T47D (cell line): ENCODE results near the gene MED9.

Experiments
- DNase-seq, 2 experiments: peaks; one replicate each; pipeline versions ENCODE4 v3.0.0 to v3.0.0-alpha.2; 2011 to 2012; ENCODE audit warnings: low read depth in 1 of 2, low spot score in 1 of 2
- JUND ChIP-seq: IDR thresholded peaks from 2 replicates; pipeline ENCODE4 v1.6.1; 2012; ENCODE audit warnings: low read depth
- in situ Hi-C: cut with HindIII; loops from 2 replicates; pipeline ENCODE4 v1.10.0; 2016; ENCODE audit warnings: low sequenced_read_pairs, low pct_unique_long_range_greater_than_20kb

Gene MED9

GRCh38 chr17:17504341-17505140 lies 27.7 kb downstream of the MED9 start:
- no peak for DNase-seq
- in situ Hi-C loops = no loop called here
- TF ChIP-seq JUND = no peak

GRCh38 chr17:17505151-17505550 lies 28.4 kb downstream of the MED9 start:
- no peak for DNase-seq
- in situ Hi-C loops = no loop called here
- no peak for TF ChIP-seq JUND

GRCh38 chr17:17505610-17506171 lies 28.9 kb downstream of the MED9 start:
- in situ Hi-C loops = no loop called here
- DNase-seq = no peak
- TF ChIP-seq JUND = no peak

GRCh38 chr17:17506181-17506741 lies 29.5 kb downstream of the MED9 start:
- in situ Hi-C loops = no loop called here
- DNase-seq = no peak
- no peak for TF ChIP-seq JUND

GRCh38 chr17:17506893-17507464 lies 30.2 kb downstream of the MED9 start:
- DNase-seq = no peak
- no peak for TF ChIP-seq JUND
- in situ Hi-C loops = no loop called here

- no peak for TF ChIP-seq JUND
- in situ Hi-C loops = no loop called here
- DNase-seq = no peak
These were observed 30.7 kb downstream of the MED9 start for GRCh38 chr17:17507465-17508011.

- in situ Hi-C loops = no loop called here
- no peak for DNase-seq
- no peak for TF ChIP-seq JUND
These were observed 31.3 kb downstream of the MED9 start for GRCh38 chr17:17508019-17508535.

GRCh38 chr17:17508646-17509591 lies 32.1 kb downstream of the MED9 start:
- TF ChIP-seq JUND = no peak
- DNase-seq = no peak
- in situ Hi-C loops = no loop called here

- in situ Hi-C loops = no loop called here
- DNase-seq = no peak
- no peak for TF ChIP-seq JUND
These were observed 33.0 kb downstream of the MED9 start for GRCh38 chr17:17509601-17510425.

GRCh38 chr17:17510456-17511292 lies 33.9 kb downstream of the MED9 start:
- TF ChIP-seq JUND = no peak

More at GRCh38 chr17:17510456-17511292, 33.9 kb downstream of the MED9 start:
- in situ Hi-C loops = no loop called here
- DNase-seq = no peak
